GM18909 (cell line): ENCODE results near the gene SUN1.
"Not testable (repeated sequence)": the region's sequence is repeated elsewhere in the genome, so short reads cannot be mapped to it uniquely, and the experiment has no call there.

Source experiments
- ATAC-seq: cut with Tn5 transposase; IDR thresholded peaks from one replicate; pipeline ENCODE4 v1.9.1; 2021; ENCODE audit warnings: mild to moderate bottlenecking; ENCODE audit not compliant: unreplicated experiment, poor library complexity

SUN1 gene

GRCh38 chr7:851204-851603 lies 18.9 kb downstream of the SUN1 start:
- no peak for ATAC-seq

GRCh38 chr7:853366-854117 lies 21.3 kb downstream of the SUN1 start:
- no peak for ATAC-seq

GRCh38 chr7:854118-854775 lies 22.0 kb downstream of the SUN1 start:
- no peak for ATAC-seq

GRCh38 chr7:855686-856369 lies 23.6 kb downstream of the SUN1 start:
- no peak for ATAC-seq

- no peak for ATAC-seq
Observed at GRCh38 chr7:856444-857095, 24.3 kb downstream of the SUN1 start.

- ATAC-seq: no peak
Observed at GRCh38 chr7:857661-858060, 25.4 kb downstream of the SUN1 start.

- ATAC-seq: no peak
Observed at GRCh38 chr7:859359-860030, 27.2 kb downstream of the SUN1 start.

GRCh38 chr7:860149-860548 lies 27.9 kb downstream of the SUN1 start:
- ATAC-seq: no peak

- ATAC-seq: no peak
Observed at GRCh38 chr7:861222-861621, 28.9 kb downstream of the SUN1 start.

GRCh38 chr7:862157-862556 lies 29.9 kb downstream of the SUN1 start:
- ATAC-seq: no peak

- no peak for ATAC-seq
Observed at GRCh38 chr7:863106-863505, 30.8 kb downstream of the SUN1 start.

GRCh38 chr7:865921-866320 lies 33.6 kb downstream of the SUN1 start:
- ATAC-seq: no peak

GRCh38 chr7:867001-867405 lies 34.7 kb downstream of the SUN1 start:
- ATAC-seq: no peak

GRCh38 chr7:867406-868188 lies 35.3 kb downstream of the SUN1 start:
- no peak for ATAC-seq

- no peak for ATAC-seq
Observed at GRCh38 chr7:868189-868486, 35.9 kb downstream of the SUN1 start.

GRCh38 chr7:869348-869747 lies 37.1 kb downstream of the SUN1 start:
- no peak for ATAC-seq

GRCh38 chr7:871900-872537 lies 39.7 kb downstream of the SUN1 start:
- no peak for ATAC-seq

- ATAC-seq: not testable (repeated sequence)
Observed at GRCh38 chr7:872685-873084, 40.4 kb downstream of the SUN1 start.

- ATAC-seq: no peak
Observed at GRCh38 chr7:873367-874002, 41.2 kb downstream of the SUN1 start.
